Stimulated activated CD4-positive, alpha-beta T cell treated with anti-CD3 and anti-CD28 coated beads, TNF-alpha, amount 100 ng/mL, for 24 hours (primary cell): ENCODE measurements around the gene APOBR.
"Not testable (repeated sequence)": the region's sequence is repeated elsewhere in the genome, so short reads cannot be mapped to it uniquely, and the experiment has no call there.

Experiments used
- DNase-seq, 3 experiments: peaks; one replicate each; pipeline ENCODE4 v3.0.0-alpha.2; 2020; ENCODE audit warnings: low read depth in 3 of 3

APOBR gene

GRCh38 chr16:28527100-28527785, 32.8 kb downstream of the APOBR start:
- DNase-seq = not testable (repeated sequence)

- no peak for DNase-seq
These were observed 33.5 kb downstream of the APOBR start for GRCh38 chr16:28527985-28528384.

- no peak for DNase-seq
These were observed 34.0 kb downstream of the APOBR start for GRCh38 chr16:28528463-28528867.

- DNase-seq = no peak
These were observed 34.7 kb downstream of the APOBR start for GRCh38 chr16:28529124-28529523.

GRCh38 chr16:28531777-28532744, 37.6 kb downstream of the APOBR start:
- DNase-seq = no peak

- no peak for DNase-seq
These were observed 38.7 kb downstream of the APOBR start for GRCh38 chr16:28532940-28533647.

- no peak for DNase-seq
These were observed 40.3 kb downstream of the APOBR start for GRCh38 chr16:28534542-28535373.

GRCh38 chr16:28537076-28537475, 42.6 kb downstream of the APOBR start:
- no peak for DNase-seq

GRCh38 chr16:28537964-28538732, 43.7 kb downstream of the APOBR start:
- DNase-seq = no peak

- no peak for DNase-seq
These were observed 44.5 kb downstream of the APOBR start, which contains the start of gene NUPR1 for GRCh38 chr16:28538733-28539596. NUPR1 (minus strand) TSS chr16:28538974; CDS start chr16:28538907, 67 bp downstream.

GRCh38 chr16:28540346-28540745, 45.9 kb downstream of the APOBR start:
- DNase-seq = no peak

GRCh38 chr16:28542646-28543045, 48.2 kb downstream of the APOBR start:
- DNase-seq = no peak

- DNase-seq = no peak
These were observed 48.6 kb downstream of the APOBR start for GRCh38 chr16:28543072-28543471.

GRCh38 chr16:28544998-28545397, 50.6 kb downstream of the APOBR start:
- no peak for DNase-seq

GRCh38 chr16:28545964-28546363, 51.5 kb downstream of the APOBR start:
- not testable (repeated sequence) for DNase-seq

- no peak for DNase-seq
These were observed 52.2 kb downstream of the APOBR start for GRCh38 chr16:28546626-28547025.

GRCh38 chr16:28548306-28548802, 53.9 kb downstream of the APOBR start:
- no peak for DNase-seq
